HCT116 (cell line): Measurements from ENCODE around the gene PAX7.

ENCODE experiments used
- EZH2 ChIP-seq: fragments of 200-600 bp; sonication (generic); IDR thresholded peaks from 2 replicates; pipeline ENCODE4 v1.6.1; 2017; ENCODE audit warnings: antibody characterized with exemption, mixed run types
- POLR2A ChIP-seq: IDR thresholded peaks from 2 replicates; pipeline ENCODE4 v1.7.0; 2011; ENCODE audit warnings: borderline replicate concordance; ENCODE audit not compliant: insufficient read depth, insufficient read length; ENCODE audit errors: extremely low read depth
- TF ChIP-seq, protein P1 (sequence below), 3 experiments: fragments of 200-600 bp in 1 of 3; sonication (generic) in 1 of 3; IDR thresholded peaks in 2 of 3; conservative IDR thresholded peaks in 1 of 3; 2 replicates each; pipeline ENCODE4 v1.5.1; 2012 to 2017; ENCODE audit warnings: low read depth in 2 of 3, low read length in 2 of 3, antibody characterized with exemption in 1 of 3, borderline replicate concordance in 1 of 3, control low read depth in 1 of 3, mild to moderate bottlenecking in 1 of 3, mixed read lengths in 1 of 3, mixed run types in 1 of 3, moderate library complexity in 1 of 3; ENCODE audit not compliant: insufficient read depth in 1 of 3

DNA sequence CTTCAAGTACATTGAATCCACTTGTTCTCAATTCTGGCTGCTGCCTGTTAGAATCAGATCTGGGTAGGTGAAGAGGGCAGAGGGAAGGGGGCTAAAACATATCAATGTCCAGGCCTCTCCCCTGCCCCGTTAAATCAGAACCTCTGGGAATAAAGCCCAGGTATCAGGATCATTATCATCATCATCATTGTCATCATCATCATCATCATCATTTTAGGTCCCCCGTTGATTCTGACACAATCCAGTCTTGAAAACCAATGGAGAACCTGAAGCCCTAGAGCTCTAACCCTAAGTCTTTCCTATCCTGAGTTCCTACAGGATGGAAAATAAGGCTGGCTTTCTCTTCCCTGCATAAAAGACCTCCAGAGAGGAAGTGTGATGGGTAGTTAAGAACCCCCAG, 135.7 kb downstream of the PAX7 start:
- no peak for TF ChIP-seq POLR2A
- TF ChIP-seq EZH2: no peak
- TF ChIP-seq, protein P1, sequence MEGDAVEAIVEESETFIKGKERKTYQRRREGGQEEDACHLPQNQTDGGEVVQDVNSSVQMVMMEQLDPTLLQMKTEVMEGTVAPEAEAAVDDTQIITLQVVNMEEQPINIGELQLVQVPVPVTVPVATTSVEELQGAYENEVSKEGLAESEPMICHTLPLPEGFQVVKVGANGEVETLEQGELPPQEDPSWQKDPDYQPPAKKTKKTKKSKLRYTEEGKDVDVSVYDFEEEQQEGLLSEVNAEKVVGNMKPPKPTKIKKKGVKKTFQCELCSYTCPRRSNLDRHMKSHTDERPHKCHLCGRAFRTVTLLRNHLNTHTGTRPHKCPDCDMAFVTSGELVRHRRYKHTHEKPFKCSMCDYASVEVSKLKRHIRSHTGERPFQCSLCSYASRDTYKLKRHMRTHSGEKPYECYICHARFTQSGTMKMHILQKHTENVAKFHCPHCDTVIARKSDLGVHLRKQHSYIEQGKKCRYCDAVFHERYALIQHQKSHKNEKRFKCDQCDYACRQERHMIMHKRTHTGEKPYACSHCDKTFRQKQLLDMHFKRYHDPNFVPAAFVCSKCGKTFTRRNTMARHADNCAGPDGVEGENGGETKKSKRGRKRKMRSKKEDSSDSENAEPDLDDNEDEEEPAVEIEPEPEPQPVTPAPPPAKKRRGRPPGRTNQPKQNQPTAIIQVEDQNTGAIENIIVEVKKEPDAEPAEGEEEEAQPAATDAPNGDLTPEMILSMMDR (IDR thresholded peaks at IDR 0.05 in 2 of 3, conservative IDR thresholded peaks at IDR 0.05 in 1 of 3; ENCODE audit: borderline replicate concordance in 1 of 3, insufficient read depth in 1 of 3, low read depth in 2 of 3, low read length in 2 of 3): no peak
